OCI-LY7 (cell line): ENCODE measurements around the gene HSDL2.

Source experiments
- EZH2phosphoT487 ChIP-seq: fragments of 200-600 bp; sonication (generic); IDR thresholded peaks from 2 replicates; pipeline ENCODE4 v1.6.1; 2018; ENCODE audit warnings: low read depth, borderline replicate concordance, mild to moderate bottlenecking, mixed run types, antibody characterized with exemption, low read length, moderate library complexity, mixed read lengths
- TF ChIP-seq, protein P1 (sequence below): fragments of 200-600 bp; sonication (generic); conservative IDR thresholded peaks from 2 replicates; pipeline ENCODE4 v1.5.1; 2014; ENCODE audit warnings: mild to moderate bottlenecking, antibody characterized with exemption, low read length, moderate library complexity, mixed read lengths

DNA sequence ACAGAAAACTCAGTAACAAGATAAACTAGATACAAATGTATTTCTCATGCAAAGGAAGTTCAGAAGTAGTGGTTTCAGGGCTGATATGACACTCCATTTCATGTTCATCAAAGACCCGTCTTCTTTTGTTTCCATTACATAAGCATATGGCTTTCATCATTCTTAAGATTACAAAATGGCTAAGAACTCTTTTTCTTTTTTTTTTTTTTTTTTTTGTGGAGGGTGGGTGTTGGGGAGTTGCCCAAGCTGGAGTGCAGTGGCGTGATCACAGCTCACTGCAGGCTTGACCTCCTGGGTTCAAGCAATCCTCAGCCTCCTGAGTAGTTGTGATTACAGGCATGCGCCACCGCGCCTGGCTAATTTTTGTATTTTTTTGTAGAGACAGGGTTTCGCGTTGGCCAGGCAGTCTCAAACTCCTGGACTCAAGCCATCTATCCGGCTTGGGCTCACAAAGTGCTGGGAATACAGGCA lies 24.4 kb upstream of the HSDL2 start:
- TF ChIP-seq EZH2phosphoT487 = no peak
- TF ChIP-seq, protein P1, sequence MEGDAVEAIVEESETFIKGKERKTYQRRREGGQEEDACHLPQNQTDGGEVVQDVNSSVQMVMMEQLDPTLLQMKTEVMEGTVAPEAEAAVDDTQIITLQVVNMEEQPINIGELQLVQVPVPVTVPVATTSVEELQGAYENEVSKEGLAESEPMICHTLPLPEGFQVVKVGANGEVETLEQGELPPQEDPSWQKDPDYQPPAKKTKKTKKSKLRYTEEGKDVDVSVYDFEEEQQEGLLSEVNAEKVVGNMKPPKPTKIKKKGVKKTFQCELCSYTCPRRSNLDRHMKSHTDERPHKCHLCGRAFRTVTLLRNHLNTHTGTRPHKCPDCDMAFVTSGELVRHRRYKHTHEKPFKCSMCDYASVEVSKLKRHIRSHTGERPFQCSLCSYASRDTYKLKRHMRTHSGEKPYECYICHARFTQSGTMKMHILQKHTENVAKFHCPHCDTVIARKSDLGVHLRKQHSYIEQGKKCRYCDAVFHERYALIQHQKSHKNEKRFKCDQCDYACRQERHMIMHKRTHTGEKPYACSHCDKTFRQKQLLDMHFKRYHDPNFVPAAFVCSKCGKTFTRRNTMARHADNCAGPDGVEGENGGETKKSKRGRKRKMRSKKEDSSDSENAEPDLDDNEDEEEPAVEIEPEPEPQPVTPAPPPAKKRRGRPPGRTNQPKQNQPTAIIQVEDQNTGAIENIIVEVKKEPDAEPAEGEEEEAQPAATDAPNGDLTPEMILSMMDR = no peak
